Activated gamma-delta T cell treated with anti-CD3 and anti-CD28 coated beads, Interleukin-2, amount 50 U/mL, for 16 hours (primary cell): ENCODE measurements around the gene CASP7.

Experiments
- DNase-seq: peaks from one replicate; pipeline ENCODE4 v3.0.0-alpha.2; 2020; ENCODE audit warnings: low read depth

CASP7 gene

GRCh38 chr10:113666682-113667252 is 12.9 kb upstream of the CASP7 start:
- no peak for DNase-seq

- peak; percentile 30 for DNase-seq
Measured at GRCh38 chr10:113680190-113681111, 739 bp downstream of the CASP7 start.

GRCh38 chr10:113681533-113682470 is 2.1 kb downstream of the CASP7 start:
- DNase-seq = no peak

- DNase-seq = no peak
Measured at GRCh38 chr10:113683300-113683699, 3.6 kb downstream of the CASP7 start.

GRCh38 chr10:113686028-113686427 is 6.3 kb downstream of the CASP7 start:
- DNase-seq = no peak

- DNase-seq = no peak
Measured at GRCh38 chr10:113687037-113687436, 7.3 kb downstream of the CASP7 start.

GRCh38 chr10:113689057-113689456 is 9.3 kb downstream of the CASP7 start:
- DNase-seq = no peak

- no peak for DNase-seq
Measured at GRCh38 chr10:113689574-113689973, 9.9 kb downstream of the CASP7 start.

GRCh38 chr10:113690749-113691148 is 11.0 kb downstream of the CASP7 start:
- no peak for DNase-seq

GRCh38 chr10:113691381-113691780 is 11.7 kb downstream of the CASP7 start:
- DNase-seq = no peak

- DNase-seq = no peak
Measured at GRCh38 chr10:113692271-113692670, 12.6 kb downstream of the CASP7 start.

GRCh38 chr10:113693348-113693747 is 13.6 kb downstream of the CASP7 start:
- no peak for DNase-seq

GRCh38 chr10:113695691-113696090 is 16.0 kb downstream of the CASP7 start:
- DNase-seq = no peak

- DNase-seq = no peak
Measured at GRCh38 chr10:113697595-113697994, 17.9 kb downstream of the CASP7 start.

- no peak for DNase-seq
Measured at GRCh38 chr10:113704637-113705343, 25.1 kb downstream of the CASP7 start.

- DNase-seq = no peak
Measured at GRCh38 chr10:113705344-113705652, 25.6 kb downstream of the CASP7 start.

GRCh38 chr10:113706623-113707022 is 26.9 kb downstream of the CASP7 start:
- no peak for DNase-seq

GRCh38 chr10:113708640-113709039 is 28.9 kb downstream of the CASP7 start:
- no peak for DNase-seq

- no peak for DNase-seq
Measured at GRCh38 chr10:113709221-113709838, 29.6 kb downstream of the CASP7 start.

- no peak for DNase-seq
Measured at GRCh38 chr10:113711142-113711541, 31.4 kb downstream of the CASP7 start.

- DNase-seq = no peak
Measured at GRCh38 chr10:113712024-113712423, 32.3 kb downstream of the CASP7 start.
